ENCODE results near the gene ABCB1. TPM values are rescaled to one million over a fixed set of nuclear protein-coding genes. Genes with fewer than 3 reads are reported as not detected.

Gene ABCB1
- 41.7 and 42.0 TPM in 2 replicates for total RNA-seq

DNA sequence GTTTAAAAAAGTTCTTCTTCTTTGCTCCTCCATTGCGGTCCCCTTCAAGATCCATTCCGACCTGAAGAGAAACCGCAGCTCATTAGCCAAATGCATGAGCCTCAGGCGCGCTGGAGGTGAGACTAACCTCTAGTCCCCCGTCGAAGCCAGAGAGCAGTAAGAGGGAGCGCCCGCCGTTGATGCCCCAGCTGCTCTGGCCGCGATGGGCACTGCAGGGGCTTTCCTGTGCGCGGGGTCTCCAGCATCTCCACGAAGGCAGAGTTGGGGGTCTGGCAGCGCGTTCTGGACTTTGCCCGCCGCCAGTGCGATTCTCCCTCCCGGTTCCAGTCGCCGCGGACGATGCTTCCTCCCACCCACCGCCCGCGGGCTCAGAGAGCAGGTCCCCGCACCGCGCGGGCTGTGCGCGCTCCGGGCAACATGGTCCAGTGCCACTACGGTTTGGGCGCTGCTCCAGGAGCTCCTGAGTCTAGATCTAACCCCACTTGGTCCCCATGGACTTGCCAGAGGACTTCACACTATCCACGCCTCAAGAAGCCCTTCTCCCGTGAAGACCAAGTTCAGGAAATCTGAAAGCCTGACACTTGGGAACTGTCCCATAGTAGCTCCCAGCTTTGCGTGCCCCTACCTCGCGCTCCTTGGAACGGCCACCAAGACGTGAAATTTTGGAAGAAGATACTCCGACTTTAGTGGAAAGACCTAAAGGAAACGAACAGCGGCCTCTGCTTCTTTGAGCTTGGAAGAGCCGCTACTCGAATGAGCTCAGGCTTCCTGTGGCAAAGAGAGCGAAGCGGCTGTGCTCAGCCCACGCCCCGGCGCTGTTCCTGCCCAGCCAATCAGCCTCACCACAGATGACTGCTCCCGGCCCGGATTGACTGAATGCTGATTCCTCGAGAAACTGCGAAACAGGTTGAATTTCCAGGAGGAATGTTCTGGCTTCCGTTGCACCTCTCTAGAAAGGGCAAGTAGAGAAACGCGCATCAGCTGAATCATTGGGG is at the start of gene ABCB1:
Gene ABCB1 (minus strand): TSS at position 755 of the 995 bp plus-strand sequence. CDS start 700 bp downstream, at position 55.

GRCh38 chr7:87475359-87476178 is 125.1 kb downstream of the ABCB1 start, which contains the start of gene ABCB4:
ABCB4 (minus strand) TSS chr7:87475680; CDS start chr7:87475465, 215 bp downstream.

Other genes starting within 250 kb of the ABCB1 start
- 2.1 TPM in 2 replicates for gene ABCB4, start 125.2 kb downstream of the ABCB1 start, total RNA-seq
- gene RUNDC3B, start 27.5 kb upstream of the ABCB1 start, total RNA-seq = 13.1 and 14.1 TPM in 2 replicates